GM12878 (cell line): ENCODE results near the gene MRPL53. TPM values are rescaled to one million over a fixed set of nuclear protein-coding genes. Genes with fewer than 3 reads are reported as not detected.

Source experiments
- ATAC-seq: fragments of 200-7000 bp; cut with Tn5 transposase; 3 replicates; pipeline ENCODE4 v1.9.1; 2020; ENCODE audit warnings: mild to moderate bottlenecking, moderate library complexity
- BruUV-seq: library from RNA; stranded (reverse); fragments of 400-500 nt; replicated peaks from 2 replicates; lab custom pipeline; 2021; lab: Mats Ljungman, UMichigan
- CTCF ChIA-PET: fragments of 300-600 bp; sonication (Branson Sonifier 250); formaldehyde crosslinking; extraction: SDS; loops from one replicate; lab custom pipeline; 2021; ENCODE audit warnings: inconsistent platforms; lab: Yijun Ruan, JAX
- POLR2A ChIA-PET: fragments of 350-600 bp; formaldehyde crosslinking; extraction: SDS; loops from one replicate; lab custom pipeline; 2021; ENCODE audit warnings: inconsistent platforms; lab: Charles Lee
- RAD21 ChIA-PET: fragments of 300-600 bp; sonication (Branson Sonifier 250); formaldehyde crosslinking; loops from one replicate; lab custom pipeline; 2023; ENCODE audit warnings: antibody characterized with exemption; ENCODE audit not compliant: unreplicated experiment; lab: Charles Lee
- SMC1A ChIA-PET: fragments of 300-600 bp; sonication (Branson Sonifier 250); formaldehyde crosslinking; loops from one replicate; lab custom pipeline; 2023; ENCODE audit not compliant: unreplicated experiment, uncharacterized antibody; lab: Charles Lee
- DNase-seq: peaks from one replicate; pipeline ENCODE4 v3.0.0-alpha.2; 2011; ENCODE audit warnings: low read depth, low spot score
- FAIRE-seq: peaks from 3 replicates; lab custom pipeline; 2011; peaks lifted over from hg19 to GRCh38; lab: Jason Lieb, UNC
- H2AFZ ChIP-seq: 2 replicates; pipeline ENCODE4 v1.6.0; 2011; ENCODE audit warnings: low read depth, low read length, control low read depth; ENCODE audit not compliant: control insufficient read depth
- H3K27ac ChIP-seq: 2 replicates; pipeline ENCODE4 v1.5.1; 2011; ENCODE audit warnings: control low read depth; ENCODE audit not compliant: control insufficient read depth, insufficient read depth
- H3K27me3 ChIP-seq, 2 experiments: replicated peaks in 1 of 2; 2 replicates each; pipeline versions ENCODE4 v1.6.0 to v1.6.1; 2011; ENCODE audit warnings: low read length in 1 of 2; ENCODE audit not compliant: control insufficient read depth in 2 of 2, insufficient read depth in 2 of 2
- H3K36me3 ChIP-seq, 2 experiments: 2 replicates each; pipeline ENCODE4 v1.5.1; 2011; ENCODE audit warnings: low read length in 1 of 2; ENCODE audit not compliant: control insufficient read depth in 2 of 2, insufficient read depth in 2 of 2
- H3K4me1 ChIP-seq: 2 replicates; pipeline ENCODE4 v1.6.1; 2011; ENCODE audit warnings: mild to moderate bottlenecking, low read length, moderate library complexity, mixed read lengths; ENCODE audit not compliant: control insufficient read depth, insufficient read depth
- H3K4me2 ChIP-seq: 2 replicates; pipeline ENCODE4 v1.6.0; 2011; ENCODE audit warnings: control low read depth; ENCODE audit not compliant: control insufficient read depth, insufficient read depth
- H3K4me3 ChIP-seq: fragments of 200-600 bp; sonication (generic); 2 replicates; pipeline ENCODE4 v1.5.1; 2016
- H3K79me2 ChIP-seq: 2 replicates; pipeline ENCODE4 v1.6.0; 2011; ENCODE audit warnings: low read length; ENCODE audit not compliant: control insufficient read depth, insufficient read depth
- H3K9ac ChIP-seq: 2 replicates; pipeline ENCODE4 v1.8.0; 2011; ENCODE audit warnings: low read length, control low read depth, mixed read lengths; ENCODE audit not compliant: control insufficient read depth, insufficient read depth
- H3K9me3 ChIP-seq: replicated peaks from 3 replicates; pipeline ENCODE4 v1.5.1; 2011; ENCODE audit warnings: mild to moderate bottlenecking, low read length; ENCODE audit not compliant: control insufficient read depth, insufficient read depth
- H4K20me1 ChIP-seq: 2 replicates; pipeline ENCODE4 v1.6.0; 2011; ENCODE audit not compliant: control insufficient read depth, insufficient read depth
- CHD4 ChIP-seq: fragments of 200-600 bp; sonication (generic); IDR thresholded peaks from 2 replicates; pipeline ENCODE4 v1.6.1; 2016; ENCODE audit warnings: mild to moderate bottlenecking
- CREM ChIP-seq: IDR thresholded peaks from 2 replicates; pipeline ENCODE4 v1.6.1; 2014; ENCODE audit warnings: antibody characterized with exemption, low read depth
- FOXM1 ChIP-seq: IDR thresholded peaks from 2 replicates; pipeline ENCODE4 v1.6.1; 2012; ENCODE audit warnings: low read depth, mild to moderate bottlenecking, inconsistent platforms, low read length, moderate library complexity
- KDM1A ChIP-seq: fragments of 200-600 bp; sonication (generic); IDR thresholded peaks from 2 replicates; pipeline ENCODE4 v1.6.1; 2016; ENCODE audit warnings: borderline replicate concordance
- MEF2A ChIP-seq: IDR thresholded peaks from 2 replicates; pipeline ENCODE4 v1.6.1; 2011; ENCODE audit warnings: low read depth, mild to moderate bottlenecking, low read length, moderate library complexity; ENCODE audit not compliant: insufficient read depth
- NFYA ChIP-seq: IDR thresholded peaks from 2 replicates; pipeline ENCODE4 v1.6.1; 2011; ENCODE audit warnings: low read depth, mild to moderate bottlenecking, low read length, improper control_type of control experiment, borderline replicate concordance
- NR2F1 ChIP-seq: fragments of 450-650 bp; conservative IDR thresholded peaks from 2 replicates; pipeline ENCODE4 v1.6.1; 2017; ENCODE audit warnings: mild to moderate bottlenecking
- POLR2AphosphoS2 ChIP-seq: IDR thresholded peaks from 2 replicates; pipeline ENCODE4 v1.6.1; 2011; ENCODE audit warnings: low read depth, mild to moderate bottlenecking, low read length, improper control_type of control experiment, moderate library complexity
- POLR2AphosphoS5 ChIP-seq: IDR thresholded peaks from 2 replicates; pipeline ENCODE4 v1.6.1; 2011; ENCODE audit warnings: mild to moderate bottlenecking, low read length, inconsistent platforms
- RAD51 ChIP-seq: fragments of 450-650 bp; IDR thresholded peaks from 2 replicates; pipeline ENCODE4 v1.6.1; 2016; ENCODE audit warnings: moderate library complexity, mild to moderate bottlenecking, inconsistent platforms
- RELA ChIP-seq: fragments of 450-650 bp; IDR thresholded peaks from 2 replicates; pipeline ENCODE4 v1.8.0; 2014; ENCODE audit warnings: borderline replicate concordance; ENCODE audit not compliant: partially characterized antibody
- TBL1XR1 ChIP-seq: IDR thresholded peaks from 2 replicates; pipeline ENCODE4 v1.6.1; 2012; ENCODE audit warnings: low read depth, low read length, improper control_type of control experiment
- WGBS: methylation state at CpG from one replicate; pipeline ENCODE4 v1.1.6; 2016; ENCODE audit warnings: low lambda C conversion rate; ENCODE audit not compliant: insufficient replicate concordance, insufficient coverage; ENCODE audit errors: missing lambda C conversion rate; 5-methylcytosine and 5-hydroxymethylcytosine counted together
- in situ Hi-C: fragments of 300-500 bp; cut with MboI; formaldehyde crosslinking; loops from 9 replicates; pipeline ENCODE4 v1.14.3; 2018; ENCODE audit warnings: mixed read lengths
- intact Hi-C: fragments of 100-400 bp; cut with micrococcal nuclease; formaldehyde crosslinking; loops from one replicate; pipeline ENCODE4 v1.14.2; 2022; ENCODE audit not compliant: unreplicated experiment
- polyA plus RNA-seq, 11 experiments: library from polyadenylated mRNA; depleted of rRNA in 4 of 11; unstranded in 6 of 11; stranded (reverse) in 5 of 11; fragments of >200 nt; fragmentation: Nextera tagmentation in 4 of 11; fragmentation: Illumina TruSeq in 1 of 11; extraction: Ambion mirVana in 4 of 11; extraction: Trizol in 1 of 11; gene quantifications; 1 replicate in 1 of 11; 2 replicates in 10 of 11; pipeline versions ENCODE4 v1.2.1 to v1.2.3, GENCODE V29; 2011 to 2016; ENCODE audit warnings: inconsistent platforms in 2 of 11, missing spikeins in 2 of 11, low read depth in 1 of 11
- total RNA-seq, 4 experiments: library from RNA; depleted of rRNA in 3 of 4; stranded (reverse); fragments of >200 nt in 3 of 4; fragmentation: Illumina TruSeq in 1 of 4; extraction: Trizol in 1 of 4; gene quantifications; 2 replicates each; pipeline versions ENCODE4 v1.2.1 to v1.2.3, GENCODE V29; 2013 to 2021
- TF ChIP-seq, protein P1 (sequence below): fragments of 450-650 bp; IDR thresholded peaks from 2 replicates; pipeline ENCODE4 v1.6.1; 2017; ENCODE audit warnings: low read depth, mild to moderate bottlenecking, moderate library complexity
- TF ChIP-seq, protein P2 (sequence below): IDR thresholded peaks from 2 replicates; pipeline ENCODE4 v1.6.1; 2011; ENCODE audit warnings: low read depth, low read length, improper control_type of control experiment, borderline replicate concordance
- TF ChIP-seq, protein P3 (sequence below): fragments of 450-650 bp; IDR thresholded peaks from 2 replicates; pipeline ENCODE4 v1.6.1; 2018; ENCODE audit warnings: mild to moderate bottlenecking, low read depth, moderate library complexity; ENCODE audit not compliant: partially characterized antibody
- TF ChIP-seq, protein P4 (sequence below): IDR thresholded peaks from 2 replicates; pipeline ENCODE4 v1.6.1; 2012; ENCODE audit warnings: low read depth, low read length, improper control_type of control experiment

MRPL53 gene
- total and polyA plus RNA-seq, 10 of the 15 experiments (the other 5 are each of a cell fraction or from before 2014, with no cell fraction given), result 15.1 to 167 (median 80.9) TPM

DNA sequence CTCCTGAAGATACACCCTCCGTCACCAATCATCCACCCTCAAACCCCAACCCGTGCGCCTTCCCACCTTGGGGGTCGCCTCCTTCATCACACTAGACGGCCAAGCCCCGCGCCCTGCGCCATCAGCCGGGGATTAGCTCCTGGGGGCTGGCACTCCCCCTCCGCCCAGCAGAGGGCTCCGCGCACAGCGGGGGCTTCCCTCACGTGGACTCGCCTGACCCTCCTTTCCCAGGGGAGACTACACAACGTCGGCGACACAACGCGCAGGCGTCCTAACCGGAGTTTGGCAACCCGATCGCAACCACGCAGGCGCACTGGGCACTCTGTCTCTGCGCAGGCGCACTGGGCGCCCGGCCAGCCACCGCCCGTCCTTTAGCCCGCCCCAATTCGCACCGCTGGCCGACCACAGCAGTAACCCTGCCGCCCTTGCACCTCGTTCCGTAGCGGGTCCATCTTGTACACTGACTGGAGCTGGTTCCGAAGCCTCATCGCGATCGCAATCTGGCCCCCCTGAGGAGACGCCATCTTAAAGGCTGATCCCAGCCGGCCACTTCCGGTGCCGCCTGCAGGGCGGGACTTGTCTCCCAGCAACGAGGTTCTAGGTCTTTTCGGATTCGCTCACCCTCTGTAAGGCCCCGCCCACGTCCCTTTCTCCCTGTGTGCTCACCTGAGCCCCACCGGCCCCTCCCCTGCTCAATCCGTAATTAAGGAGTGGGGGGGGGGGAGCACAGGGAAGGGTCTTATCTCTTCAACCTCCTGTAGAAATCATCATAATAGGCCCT is 34.9 kb upstream of the MRPL53 start, which contains the start of gene PCGF1:
TSS of gene PCGF1 (minus strand) at position 551 of the 781 bp plus-strand sequence. CDS start at position 524, 27 bp downstream.
- POLR2A ChIA-PET, result interaction anchor here (0.7 to 5.8 kb wide), 13 partner anchors 15 to 111 kb away, joined by 3 to 33 read pairs (median 4); partner anchors contain the start of genes AUP1, DQX1, HTRA2 and TTC31
- CTCF ChIA-PET, result interaction anchor here (0.6 to 13.9 kb wide), 10 partner anchors 12 to 79 kb away, joined by 3 to 231 read pairs (median 4); partner anchors contain the start of genes AUP1, CCDC142, DQX1 and HTRA2
- no TSS peak for BruUV-seq
- FAIRE-seq, result peak; percentile 97
- in situ Hi-C loops, result no loop called here
- Histone ChIP-seq H3K9ac (peak within 1 kb of the TSS; percentile 93), H3K4me3 (peak within 1 kb of the TSS; percentile 98), H3K4me2 (peak within 1 kb of the TSS; percentile 95), H3K4me1 (peaks cover 27% of the 10 kb centered on the region), H2AFZ (peak within 1 kb of the TSS; percentile 100), H3K9me3 (no peaks in the 10 kb centered on the region), H4K20me1 (no peaks in the 10 kb centered on the region), H3K36me3 (peaks cover 0 to 7% of the 10 kb centered on the region in 2 experiments; a peak in 1 of 4 replicates), H3K79me2 (peaks cover 12% of the 10 kb centered on the region), H3K27me3 (peaks cover 0 to under 1% of the 10 kb centered on the region in 2 experiments; a peak in 1 of 4 replicates), H3K27ac (peak within 1 kb of the TSS; percentile 97)
- peak; percentile 95 for DNase-seq
- RAD21 ChIA-PET, result interaction anchor here (0.7 to 5.5 kb wide), 8 partner anchors 24 to 84 kb away, joined by 3 to 61 read pairs (median 4); partner anchors contain the start of genes AUP1, HTRA2 and WBP1
- peak; percentile 89 for ATAC-seq
- intact Hi-C loops, result loop anchor here (1.0 kb wide), 2 partner anchors 22 to 80 kb away; partner anchors contain the start of genes AUP1 and HTRA2
- SMC1A ChIA-PET, result interaction anchor here (0.7 to 5.2 kb wide), 8 partner anchors 15 to 79 kb away, joined by 3 to 71 read pairs (median 4); partner anchors contain the start of genes AUP1, DQX1 and HTRA2
- WGBS, result 1% methylated on average over 56 of the region's 56 CpGs
- TF ChIP-seq RELA, result peak; percentile 50
- peak; percentile 91 for TF ChIP-seq POLR2AphosphoS5
- no peak for TF ChIP-seq NFYA
- peak; percentile 70 for TF ChIP-seq RAD51
- TF ChIP-seq MEF2A, result no peak
- TF ChIP-seq, protein P1, sequence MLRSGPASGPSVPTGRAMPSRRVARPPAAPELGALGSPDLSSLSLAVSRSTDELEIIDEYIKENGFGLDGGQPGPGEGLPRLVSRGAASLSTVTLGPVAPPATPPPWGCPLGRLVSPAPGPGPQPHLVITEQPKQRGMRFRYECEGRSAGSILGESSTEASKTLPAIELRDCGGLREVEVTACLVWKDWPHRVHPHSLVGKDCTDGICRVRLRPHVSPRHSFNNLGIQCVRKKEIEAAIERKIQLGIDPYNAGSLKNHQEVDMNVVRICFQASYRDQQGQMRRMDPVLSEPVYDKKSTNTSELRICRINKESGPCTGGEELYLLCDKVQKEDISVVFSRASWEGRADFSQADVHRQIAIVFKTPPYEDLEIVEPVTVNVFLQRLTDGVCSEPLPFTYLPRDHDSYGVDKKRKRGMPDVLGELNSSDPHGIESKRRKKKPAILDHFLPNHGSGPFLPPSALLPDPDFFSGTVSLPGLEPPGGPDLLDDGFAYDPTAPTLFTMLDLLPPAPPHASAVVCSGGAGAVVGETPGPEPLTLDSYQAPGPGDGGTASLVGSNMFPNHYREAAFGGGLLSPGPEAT, result 0 out of 2 replicates have a peak, but pooled peaks have one; percentile 48
- peak; percentile 59; the same call in 1 of the 2 replicates for TF ChIP-seq CREM
- no peak for TF ChIP-seq FOXM1
- TF ChIP-seq, protein P2, sequence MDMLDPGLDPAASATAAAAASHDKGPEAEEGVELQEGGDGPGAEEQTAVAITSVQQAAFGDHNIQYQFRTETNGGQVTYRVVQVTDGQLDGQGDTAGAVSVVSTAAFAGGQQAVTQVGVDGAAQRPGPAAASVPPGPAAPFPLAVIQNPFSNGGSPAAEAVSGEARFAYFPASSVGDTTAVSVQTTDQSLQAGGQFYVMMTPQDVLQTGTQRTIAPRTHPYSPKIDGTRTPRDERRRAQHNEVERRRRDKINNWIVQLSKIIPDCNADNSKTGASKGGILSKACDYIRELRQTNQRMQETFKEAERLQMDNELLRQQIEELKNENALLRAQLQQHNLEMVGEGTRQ, result peak; percentile 53
- peak; percentile 3; the same call in 1 of the 2 replicates for TF ChIP-seq TBL1XR1
- TF ChIP-seq, protein P3, sequence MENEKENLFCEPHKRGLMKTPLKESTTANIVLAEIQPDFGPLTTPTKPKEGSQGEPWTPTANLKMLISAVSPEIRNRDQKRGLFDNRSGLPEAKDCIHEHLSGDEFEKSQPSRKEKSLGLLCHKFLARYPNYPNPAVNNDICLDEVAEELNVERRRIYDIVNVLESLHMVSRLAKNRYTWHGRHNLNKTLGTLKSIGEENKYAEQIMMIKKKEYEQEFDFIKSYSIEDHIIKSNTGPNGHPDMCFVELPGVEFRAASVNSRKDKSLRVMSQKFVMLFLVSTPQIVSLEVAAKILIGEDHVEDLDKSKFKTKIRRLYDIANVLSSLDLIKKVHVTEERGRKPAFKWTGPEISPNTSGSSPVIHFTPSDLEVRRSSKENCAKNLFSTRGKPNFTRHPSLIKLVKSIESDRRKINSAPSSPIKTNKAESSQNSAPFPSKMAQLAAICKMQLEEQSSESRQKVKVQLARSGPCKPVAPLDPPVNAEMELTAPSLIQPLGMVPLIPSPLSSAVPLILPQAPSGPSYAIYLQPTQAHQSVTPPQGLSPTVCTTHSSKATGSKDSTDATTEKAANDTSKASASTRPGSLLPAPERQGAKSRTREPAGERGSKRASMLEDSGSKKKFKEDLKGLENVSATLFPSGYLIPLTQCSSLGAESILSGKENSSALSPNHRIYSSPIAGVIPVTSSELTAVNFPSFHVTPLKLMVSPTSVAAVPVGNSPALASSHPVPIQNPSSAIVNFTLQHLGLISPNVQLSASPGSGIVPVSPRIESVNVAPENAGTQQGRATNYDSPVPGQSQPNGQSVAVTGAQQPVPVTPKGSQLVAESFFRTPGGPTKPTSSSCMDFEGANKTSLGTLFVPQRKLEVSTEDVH, result no peak
- TF ChIP-seq KDM1A, result no peak
- peak; percentile 85 for TF ChIP-seq NR2F1
- 0 out of 2 replicates have a peak, but pooled peaks have one; percentile 52 for TF ChIP-seq POLR2AphosphoS2
- no peak for TF ChIP-seq CHD4
- TF ChIP-seq, protein P4, sequence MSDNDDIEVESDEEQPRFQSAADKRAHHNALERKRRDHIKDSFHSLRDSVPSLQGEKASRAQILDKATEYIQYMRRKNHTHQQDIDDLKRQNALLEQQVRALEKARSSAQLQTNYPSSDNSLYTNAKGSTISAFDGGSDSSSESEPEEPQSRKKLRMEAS, result peak; percentile 79; the same call in 1 of the 2 replicates
